ENCODE results near the gene FAM171A1.
"Not testable (repeated sequence)": the region's sequence is repeated elsewhere in the genome, so short reads cannot be mapped to it uniquely, and the experiment has no call there.

- TF ChIP-seq POLR2A, POLR2AphosphoS5 (IDR thresholded peaks at IDR 0.05): not testable (repeated sequence)
- TF ChIP-seq, protein P1, sequence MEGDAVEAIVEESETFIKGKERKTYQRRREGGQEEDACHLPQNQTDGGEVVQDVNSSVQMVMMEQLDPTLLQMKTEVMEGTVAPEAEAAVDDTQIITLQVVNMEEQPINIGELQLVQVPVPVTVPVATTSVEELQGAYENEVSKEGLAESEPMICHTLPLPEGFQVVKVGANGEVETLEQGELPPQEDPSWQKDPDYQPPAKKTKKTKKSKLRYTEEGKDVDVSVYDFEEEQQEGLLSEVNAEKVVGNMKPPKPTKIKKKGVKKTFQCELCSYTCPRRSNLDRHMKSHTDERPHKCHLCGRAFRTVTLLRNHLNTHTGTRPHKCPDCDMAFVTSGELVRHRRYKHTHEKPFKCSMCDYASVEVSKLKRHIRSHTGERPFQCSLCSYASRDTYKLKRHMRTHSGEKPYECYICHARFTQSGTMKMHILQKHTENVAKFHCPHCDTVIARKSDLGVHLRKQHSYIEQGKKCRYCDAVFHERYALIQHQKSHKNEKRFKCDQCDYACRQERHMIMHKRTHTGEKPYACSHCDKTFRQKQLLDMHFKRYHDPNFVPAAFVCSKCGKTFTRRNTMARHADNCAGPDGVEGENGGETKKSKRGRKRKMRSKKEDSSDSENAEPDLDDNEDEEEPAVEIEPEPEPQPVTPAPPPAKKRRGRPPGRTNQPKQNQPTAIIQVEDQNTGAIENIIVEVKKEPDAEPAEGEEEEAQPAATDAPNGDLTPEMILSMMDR (IDR thresholded peaks at IDR 0.05): not testable (repeated sequence)
Measured at GRCh38 chr10:15400461-15400860, 29.4 kb upstream of the FAM171A1 start.
